ENCODE measurements around the gene EFR3B.
"Not testable (repeated sequence)": the region's sequence is repeated elsewhere in the genome, so short reads cannot be mapped to it uniquely, and the experiment has no call there.

The EFR3B gene

DNA sequence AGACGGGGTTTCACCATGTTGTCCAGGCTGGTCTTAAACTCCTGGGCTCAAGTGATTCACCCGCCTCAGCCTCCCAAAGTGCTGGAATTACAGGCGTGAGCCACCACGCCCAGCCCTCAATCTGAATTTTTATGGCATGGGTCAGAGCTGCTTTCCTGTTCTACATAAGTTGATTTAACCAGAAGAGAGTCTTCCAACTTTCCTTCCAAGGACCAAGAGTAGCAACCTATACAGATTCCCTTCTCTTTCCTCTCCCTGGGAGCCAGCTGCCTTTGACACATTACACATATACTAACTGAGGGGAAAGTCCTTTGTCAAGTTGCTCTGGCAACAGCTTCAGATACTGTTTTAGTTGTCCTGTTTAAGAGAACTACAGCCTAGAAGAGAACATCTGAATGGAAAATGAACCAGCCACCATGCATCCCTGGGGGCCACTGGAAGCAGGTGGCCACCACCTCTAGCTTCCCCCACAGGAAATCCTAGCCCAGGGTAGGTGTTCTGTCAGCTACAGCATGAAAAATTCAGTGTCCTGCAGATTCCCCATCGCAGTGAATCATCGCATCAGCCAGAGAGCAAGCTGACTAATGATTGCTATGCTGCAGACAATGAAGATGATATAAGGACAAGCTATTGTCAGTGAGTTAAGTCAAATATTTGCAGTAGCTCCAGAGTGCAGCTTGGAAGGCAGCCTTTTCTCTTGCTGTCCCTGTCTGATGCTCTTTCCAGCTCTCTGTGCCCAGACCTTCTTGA, 63.6 kb downstream of the EFR3B start:
- DNase-seq (ENCODE audit: low read depth), result peak; percentile 55

GRCh38 chr2:25109822-25110221, 67.9 kb downstream of the EFR3B start:
- no peak for DNase-seq (ENCODE audit: low read depth)

DNA sequence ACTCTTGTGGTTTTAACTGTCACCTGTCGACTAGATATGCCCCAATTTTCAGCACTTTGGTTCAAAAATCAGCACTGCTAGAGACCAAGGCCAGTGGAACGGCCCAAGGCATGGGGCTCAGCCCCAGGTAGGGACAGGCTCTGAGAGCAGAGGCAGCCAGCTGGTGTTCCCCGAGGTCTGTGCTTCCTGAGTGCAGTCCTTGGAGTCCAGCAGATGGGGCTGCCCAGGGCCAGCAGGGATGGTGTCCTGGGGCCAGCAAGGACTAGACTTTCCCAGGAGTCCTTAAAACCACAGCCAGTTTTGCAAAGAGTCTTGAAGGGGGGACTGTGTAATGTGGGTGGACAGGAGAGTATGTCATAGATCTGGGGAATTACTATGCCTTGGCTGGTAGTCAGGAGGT, 70.2 kb downstream of the EFR3B start:
- DNase-seq (ENCODE audit: low read depth), result no peak

DNA sequence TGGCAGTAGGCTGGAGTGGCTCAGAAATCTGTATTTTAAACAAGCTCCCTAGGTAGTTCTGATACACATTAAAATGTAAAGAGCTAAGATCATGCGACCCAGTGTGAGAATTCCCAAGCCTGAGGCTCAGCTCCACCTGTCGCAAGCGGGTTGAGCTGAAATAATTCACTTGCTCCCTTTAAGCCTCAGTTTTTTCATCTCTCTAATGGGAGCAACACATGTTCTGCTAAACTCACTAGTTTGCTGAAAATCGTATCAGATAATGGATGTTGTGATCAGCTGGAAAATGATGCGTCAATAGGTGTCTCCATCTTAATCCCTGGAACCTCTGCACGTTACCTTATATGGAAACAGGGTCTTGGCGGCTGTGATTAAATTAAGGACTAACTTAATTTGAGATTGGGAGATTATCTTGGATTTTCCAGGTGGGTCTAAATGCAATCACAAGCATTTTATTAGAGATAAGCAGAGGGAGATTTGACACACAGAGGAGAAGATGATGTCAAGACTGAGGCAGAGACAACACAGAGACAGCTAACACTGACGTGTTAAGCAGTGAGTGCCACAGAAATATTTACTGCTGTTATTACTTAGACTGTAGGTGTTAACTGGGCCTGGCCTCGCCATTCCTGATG, 73.5 kb downstream of the EFR3B start:
- DNase-seq (ENCODE audit: low read depth), result no peak

DNA sequence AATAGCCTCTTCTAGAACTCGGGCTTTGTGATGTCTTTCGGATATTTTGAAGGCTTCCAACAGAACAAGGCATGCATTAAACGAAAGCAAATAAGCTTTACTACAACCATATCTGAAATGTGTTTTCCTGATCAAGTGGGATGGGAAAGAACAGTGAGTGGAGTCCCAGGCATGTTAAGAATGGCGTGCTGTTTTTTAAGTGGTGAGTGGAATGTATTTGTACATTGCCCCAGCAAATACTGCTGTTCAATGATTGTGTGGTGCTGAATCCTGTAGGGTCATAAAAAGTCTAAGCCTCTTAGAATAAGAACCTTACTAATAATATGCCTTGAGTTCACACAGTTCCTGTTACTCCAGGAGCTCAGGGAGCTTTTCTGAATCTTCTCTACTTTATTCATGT, 74.0 kb downstream of the EFR3B start:
- DNase-seq (ENCODE audit: low read depth), result peak; percentile 81

- DNase-seq (ENCODE audit: low read depth), result no peak
These were observed 75.1 kb downstream of the EFR3B start for GRCh38 chr2:25116956-25117355.

- no peak for DNase-seq (ENCODE audit: low read depth)
These were observed 77.4 kb downstream of the EFR3B start for GRCh38 chr2:25119263-25119662.

GRCh38 chr2:25122367-25122766, 80.5 kb downstream of the EFR3B start:
- DNase-seq (ENCODE audit: low read depth), result no peak

DNA sequence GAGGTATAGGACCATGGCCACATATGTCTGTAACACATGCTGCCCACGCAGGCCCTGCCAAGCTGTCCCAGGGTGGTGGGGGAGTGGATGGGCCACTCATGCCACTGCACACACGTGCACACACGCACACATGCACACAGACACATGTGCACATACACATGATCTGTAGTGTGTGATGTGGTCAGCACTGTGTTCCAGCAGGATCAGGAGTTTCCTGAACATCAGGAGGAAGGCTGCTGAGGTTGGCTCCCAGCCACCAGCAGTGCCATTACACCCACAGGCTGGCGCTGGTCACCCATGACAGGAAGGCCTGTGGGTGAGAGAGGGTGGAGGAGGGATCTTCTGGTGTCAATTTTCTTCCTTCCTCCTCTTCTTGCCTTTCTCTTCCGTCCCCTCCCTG, 81.8 kb downstream of the EFR3B start:
- no peak for DNase-seq (ENCODE audit: low read depth)

- no peak for DNase-seq (ENCODE audit: low read depth)
These were observed 83.3 kb downstream of the EFR3B start for GRCh38 chr2:25125189-25125588.

DNA sequence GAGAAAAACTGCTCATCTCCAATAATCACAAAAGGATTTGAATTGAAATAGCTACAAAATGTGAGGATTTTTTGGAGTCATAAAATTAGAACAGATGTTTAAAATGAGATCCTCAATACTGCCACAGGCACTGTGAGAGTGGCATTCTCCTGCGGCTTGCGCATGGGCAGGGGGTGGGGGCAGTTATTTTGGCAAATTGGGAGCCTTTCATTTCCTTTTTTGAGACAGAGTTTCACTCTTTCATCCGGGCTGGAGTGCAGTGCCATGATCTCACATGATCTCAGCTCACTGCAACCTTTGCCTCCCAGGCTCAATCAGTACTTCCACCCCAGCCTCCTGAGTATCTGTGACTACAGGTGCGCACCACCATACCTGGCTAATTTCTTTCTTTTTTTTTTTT, 84.1 kb downstream of the EFR3B start:
- no peak for DNase-seq (ENCODE audit: low read depth)

DNA sequence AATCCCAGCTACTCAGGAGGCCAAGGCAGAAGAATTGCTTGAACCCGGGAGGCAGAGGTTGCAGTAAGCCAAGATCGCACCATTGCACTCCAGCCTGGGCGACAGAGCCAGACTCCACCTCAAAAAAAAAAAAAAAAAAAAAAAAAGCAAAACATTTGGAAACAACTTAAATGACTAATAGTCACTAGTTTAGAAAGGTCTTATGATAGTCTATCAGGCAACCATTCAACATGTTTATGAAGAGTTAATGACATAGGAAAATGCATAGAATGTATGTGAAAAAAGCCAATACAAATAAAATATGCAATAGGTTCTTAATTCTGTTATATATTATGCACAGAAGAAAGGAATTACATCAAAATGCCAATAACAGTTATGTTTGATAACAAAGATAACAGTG, 85.2 kb downstream of the EFR3B start:
- DNase-seq (ENCODE audit: low read depth), result not testable (repeated sequence)

GRCh38 chr2:25127646-25128045, 85.8 kb downstream of the EFR3B start:
- DNase-seq (ENCODE audit: low read depth), result no peak

DNA sequence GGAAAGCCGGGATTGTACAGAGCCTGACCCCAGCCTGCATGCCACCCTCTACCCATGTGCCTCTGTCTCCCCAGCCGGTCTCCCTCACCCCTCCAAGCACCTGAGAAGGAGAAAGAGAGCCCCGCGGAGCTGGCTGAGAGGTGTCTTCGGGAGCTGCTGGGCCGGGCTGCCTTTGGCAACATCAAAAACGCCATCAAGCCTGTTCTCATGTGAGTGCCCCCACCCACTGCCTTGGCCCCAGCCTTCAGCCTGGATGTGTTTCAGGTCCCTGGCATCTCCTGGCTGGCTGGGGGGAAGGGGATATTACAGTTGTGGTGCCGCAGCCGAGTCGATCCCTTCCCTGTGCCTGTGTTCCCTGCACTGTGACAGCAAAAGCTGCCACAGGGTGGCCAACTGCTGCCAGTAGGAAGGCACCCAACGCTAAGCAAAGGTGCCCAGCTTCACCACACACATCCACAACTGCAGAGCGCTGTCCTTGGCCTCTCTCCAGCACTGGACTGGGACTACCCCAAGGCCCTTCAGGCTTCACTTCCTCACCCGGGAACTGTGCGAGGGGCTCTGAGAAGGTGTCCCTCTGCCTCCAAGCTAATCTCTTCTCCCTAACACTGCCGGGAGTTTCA, 88.1 kb downstream of the EFR3B start:
- no peak for DNase-seq (ENCODE audit: low read depth)

- DNase-seq (ENCODE audit: low read depth), result no peak
These were observed 89.3 kb downstream of the EFR3B start for GRCh38 chr2:25131253-25131566.

GRCh38 chr2:25131567-25132298, 89.9 kb downstream of the EFR3B start:
- peak; percentile 8 for DNase-seq (ENCODE audit: low read depth)

GRCh38 chr2:25132299-25132635, 90.4 kb downstream of the EFR3B start:
- DNase-seq (ENCODE audit: low read depth), result peak; percentile 40

DNA sequence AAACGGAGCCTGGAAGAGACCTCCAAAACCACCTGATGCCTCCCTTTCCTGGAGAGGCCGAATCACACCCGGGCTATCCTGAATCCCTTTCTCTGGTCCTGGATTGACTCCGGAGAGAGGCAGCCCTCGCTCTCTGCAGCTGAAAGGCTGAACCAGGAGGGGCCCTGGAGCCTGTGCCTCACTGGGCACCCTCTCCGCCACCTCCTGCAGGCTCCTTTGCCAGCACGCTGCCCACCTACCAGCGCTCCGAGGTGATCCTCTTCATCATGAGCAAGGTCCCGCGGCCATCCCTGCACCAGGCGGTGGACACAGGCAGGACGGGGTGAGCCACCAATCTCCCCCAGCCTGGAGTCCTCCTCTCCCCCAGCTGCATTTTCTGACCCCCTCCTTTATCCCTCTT, 90.8 kb downstream of the EFR3B start:
- DNase-seq (ENCODE audit: low read depth), result no peak

- DNase-seq (ENCODE audit: low read depth), result not testable (repeated sequence)
These were observed 98.7 kb downstream of the EFR3B start for GRCh38 chr2:25140535-25140934.

DNA sequence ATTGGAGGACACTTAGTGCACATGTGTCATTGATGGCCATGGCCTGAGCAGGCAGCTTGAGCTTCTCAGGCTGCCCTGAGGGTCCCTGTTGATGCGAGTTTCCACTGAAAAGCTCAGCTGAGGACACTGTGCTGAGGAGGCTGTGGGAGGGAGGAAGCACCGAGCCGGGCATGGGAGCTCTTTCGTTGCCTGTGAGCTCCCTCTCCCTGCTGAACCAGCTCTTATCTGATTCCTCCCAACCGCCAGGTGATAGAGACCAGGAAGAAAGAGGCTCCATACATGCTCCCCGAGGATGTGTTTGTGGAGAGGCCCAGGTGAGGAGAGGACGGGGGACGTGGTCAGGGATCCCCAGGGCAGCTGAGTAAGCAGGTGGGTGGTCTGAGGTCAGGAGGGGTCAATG, 99.2 kb downstream of the EFR3B start:
- no peak for DNase-seq (ENCODE audit: low read depth)

- no peak for DNase-seq (ENCODE audit: low read depth)
These were observed 103.9 kb downstream of the EFR3B start for GRCh38 chr2:25145803-25146202.

GRCh38 chr2:25146896-25147295, 105.0 kb downstream of the EFR3B start:
- no peak for DNase-seq (ENCODE audit: low read depth)

- DNase-seq (ENCODE audit: low read depth), result no peak
These were observed 107.8 kb downstream of the EFR3B start for GRCh38 chr2:25149646-25150045.
